ENCODE measurements around the gene RAI1. TPM values are rescaled to one million over a fixed set of nuclear protein-coding genes. Genes with fewer than 3 reads are reported as not detected.

RAI1 gene
- total and polyA plus RNA-seq, 7 donors = 1.8 to 31.9 (median 9.3) TPM

DNA sequence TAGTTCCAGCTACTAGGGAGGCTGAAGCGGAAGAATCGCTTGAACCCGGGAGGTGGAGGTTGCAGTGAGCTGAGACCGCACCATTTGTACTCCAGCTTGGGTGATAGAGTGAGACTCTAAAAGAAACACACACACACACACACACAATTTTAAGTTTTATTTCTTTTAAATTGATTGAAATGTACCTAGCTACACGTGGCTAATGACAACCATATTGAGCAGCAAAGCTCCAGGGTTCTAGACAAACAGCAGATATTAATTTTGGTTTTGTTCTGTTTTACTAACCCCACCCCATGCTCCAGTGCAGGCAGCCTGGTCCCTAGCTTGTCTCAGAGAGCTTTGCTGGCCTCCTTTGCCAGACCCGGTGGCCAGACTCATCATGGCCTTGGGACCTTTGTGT, 16.0 kb upstream of the RAI1 start:
- WGBS, 2 donors = 80 to 86% methylated on average over 6 of the region's 6 CpGs
- H3K27ac ChIP-seq = no peak overlapping the region
- DNase-seq = no peak

GRCh38 chr17:17666111-17666714, 15.0 kb upstream of the RAI1 start:
- Histone ChIP-seq H3K36me3 (no peaks in the 10 kb centered on the region), H3K27ac (no peak overlapping the region), H3K9me3 (no peaks in the 10 kb centered on the region), H3K4me1 (peaks cover 0 to 9% (median 7%) of the 10 kb centered on the region in 4 donors), H3K27me3 (no peaks in the 10 kb centered on the region), H3K4me3 (no peak overlapping the region)
- TF ChIP-seq, protein P1, sequence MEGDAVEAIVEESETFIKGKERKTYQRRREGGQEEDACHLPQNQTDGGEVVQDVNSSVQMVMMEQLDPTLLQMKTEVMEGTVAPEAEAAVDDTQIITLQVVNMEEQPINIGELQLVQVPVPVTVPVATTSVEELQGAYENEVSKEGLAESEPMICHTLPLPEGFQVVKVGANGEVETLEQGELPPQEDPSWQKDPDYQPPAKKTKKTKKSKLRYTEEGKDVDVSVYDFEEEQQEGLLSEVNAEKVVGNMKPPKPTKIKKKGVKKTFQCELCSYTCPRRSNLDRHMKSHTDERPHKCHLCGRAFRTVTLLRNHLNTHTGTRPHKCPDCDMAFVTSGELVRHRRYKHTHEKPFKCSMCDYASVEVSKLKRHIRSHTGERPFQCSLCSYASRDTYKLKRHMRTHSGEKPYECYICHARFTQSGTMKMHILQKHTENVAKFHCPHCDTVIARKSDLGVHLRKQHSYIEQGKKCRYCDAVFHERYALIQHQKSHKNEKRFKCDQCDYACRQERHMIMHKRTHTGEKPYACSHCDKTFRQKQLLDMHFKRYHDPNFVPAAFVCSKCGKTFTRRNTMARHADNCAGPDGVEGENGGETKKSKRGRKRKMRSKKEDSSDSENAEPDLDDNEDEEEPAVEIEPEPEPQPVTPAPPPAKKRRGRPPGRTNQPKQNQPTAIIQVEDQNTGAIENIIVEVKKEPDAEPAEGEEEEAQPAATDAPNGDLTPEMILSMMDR (IDR thresholded peaks at IDR 0.05) = no peak
- TF ChIP-seq POLR2A (IDR thresholded peaks at IDR 0.05) = no peak
- TF ChIP-seq EP300 (IDR thresholded peaks at IDR 0.05) = no peak
- TF ChIP-seq POLR2AphosphoS5 (IDR thresholded peaks at IDR 0.05) = no peak
- no peak for DNase-seq
- 23 to 65% methylated on average over 13 of the region's 13 CpGs for WGBS, 2 donors
- intact Hi-C loops (cut with DNase I) = no loop called here

More for the DNA sequence above, 16.0 kb upstream of the RAI1 start:
- TF ChIP-seq, protein P1 (IDR thresholded peaks at IDR 0.05) = no peak
- TF ChIP-seq POLR2AphosphoS5 (IDR thresholded peaks at IDR 0.05) = no peak
- TF ChIP-seq EP300 (IDR thresholded peaks at IDR 0.05) = no peak
- TF ChIP-seq POLR2A (IDR thresholded peaks at IDR 0.05) = no peak
- no peak overlapping the region for H3K4me3 ChIP-seq
- intact Hi-C loops (cut with DNase I) = no loop called here
- no peaks in the 10 kb centered on the region for H3K36me3 ChIP-seq
- no peaks in the 10 kb centered on the region for H3K27me3 ChIP-seq
- no peaks in the 10 kb centered on the region for H3K9me3 ChIP-seq
- peaks cover 0 to 9% (median 7%) of the 10 kb centered on the region in 4 donors for H3K4me1 ChIP-seq

GRCh38 chr17:17667231-17667630, 14.0 kb upstream of the RAI1 start:
- no peaks in the 10 kb centered on the region for H3K9me3 ChIP-seq
- TF ChIP-seq POLR2AphosphoS5 (IDR thresholded peaks at IDR 0.05) (no peak), EP300 (IDR thresholded peaks at IDR 0.05) (no peak), POLR2A (IDR thresholded peaks at IDR 0.05) (no peak)
- TF ChIP-seq, protein P1 (IDR thresholded peaks at IDR 0.05) = no peak
- H3K27me3 ChIP-seq = no peaks in the 10 kb centered on the region
- intact Hi-C loops (cut with DNase I) = no loop called here
- WGBS, 2 donors = 78 to 81% methylated on average over 2 of the region's 2 CpGs
- peaks cover 0 to 9% (median 7%) of the 10 kb centered on the region in 4 donors for H3K4me1 ChIP-seq
- H3K4me3 ChIP-seq = no peak overlapping the region
- H3K27ac ChIP-seq = no peak overlapping the region
- H3K36me3 ChIP-seq = no peaks in the 10 kb centered on the region
- DNase-seq = no peak

- Histone ChIP-seq H3K4me1 (peaks cover 0 to 7% (median 7%) of the 10 kb centered on the region in 4 donors), H3K27ac (no peak overlapping the region), H3K27me3 (no peaks in the 10 kb centered on the region), H3K4me3 (no peak overlapping the region), H3K36me3 (no peaks in the 10 kb centered on the region), H3K9me3 (no peaks in the 10 kb centered on the region)
- WGBS, 2 donors = 36 to 65% methylated on average over 4 of the region's 4 CpGs
- intact Hi-C loops (cut with DNase I) = no loop called here
- no peak for TF ChIP-seq POLR2A (IDR thresholded peaks at IDR 0.05)
- no peak for TF ChIP-seq POLR2AphosphoS5 (IDR thresholded peaks at IDR 0.05)
- TF ChIP-seq, protein P1 (IDR thresholded peaks at IDR 0.05) = no peak
- no peak for TF ChIP-seq EP300 (IDR thresholded peaks at IDR 0.05)
- no peak for DNase-seq
Measured at GRCh38 chr17:17667947-17668346, 13.3 kb upstream of the RAI1 start.

GRCh38 chr17:17668358-17668757, 12.9 kb upstream of the RAI1 start:
- TF ChIP-seq, protein P1 (IDR thresholded peaks at IDR 0.05) = no peak
- no peak for TF ChIP-seq POLR2AphosphoS5 (IDR thresholded peaks at IDR 0.05)
- Histone ChIP-seq H3K36me3 (no peaks in the 10 kb centered on the region), H3K27ac (no peak overlapping the region), H3K9me3 (no peaks in the 10 kb centered on the region), H3K27me3 (no peaks in the 10 kb centered on the region), H3K4me1 (peaks cover 0 to 3% (median 3%) of the 10 kb centered on the region in 4 donors), H3K4me3 (no peak overlapping the region)
- WGBS, 2 donors = 94 to 95% methylated on average over 3 of the region's 3 CpGs
- DNase-seq = no peak
- intact Hi-C loops (cut with DNase I) = no loop called here

All from sigmoid colon (tissue), 7 donors.